ENCODE results near the gene LMLN. TPM values are rescaled to one million over a fixed set of nuclear protein-coding genes. Genes with fewer than 3 reads are reported as not detected.

LMLN gene, protein sequence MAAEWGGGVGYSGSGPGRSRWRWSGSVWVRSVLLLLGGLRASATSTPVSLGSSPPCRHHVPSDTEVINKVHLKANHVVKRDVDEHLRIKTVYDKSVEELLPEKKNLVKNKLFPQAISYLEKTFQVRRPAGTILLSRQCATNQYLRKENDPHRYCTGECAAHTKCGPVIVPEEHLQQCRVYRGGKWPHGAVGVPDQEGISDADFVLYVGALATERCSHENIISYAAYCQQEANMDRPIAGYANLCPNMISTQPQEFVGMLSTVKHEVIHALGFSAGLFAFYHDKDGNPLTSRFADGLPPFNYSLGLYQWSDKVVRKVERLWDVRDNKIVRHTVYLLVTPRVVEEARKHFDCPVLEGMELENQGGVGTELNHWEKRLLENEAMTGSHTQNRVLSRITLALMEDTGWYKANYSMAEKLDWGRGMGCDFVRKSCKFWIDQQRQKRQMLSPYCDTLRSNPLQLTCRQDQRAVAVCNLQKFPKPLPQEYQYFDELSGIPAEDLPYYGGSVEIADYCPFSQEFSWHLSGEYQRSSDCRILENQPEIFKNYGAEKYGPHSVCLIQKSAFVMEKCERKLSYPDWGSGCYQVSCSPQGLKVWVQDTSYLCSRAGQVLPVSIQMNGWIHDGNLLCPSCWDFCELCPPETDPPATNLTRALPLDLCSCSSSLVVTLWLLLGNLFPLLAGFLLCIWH
- 1.7 to 2.9 TPM (median 2.2 TPM) in 5 replicates for total RNA-seq (2022; extraction: Qiagen RNA extraction; ENCODE audit: low read depth)

GRCh38 chr3:197959891-197960693 is at the start of gene LMLN:
TSS of gene LMLN (plus strand) at chr3:197960217. CDS start at chr3:197960246, 29 bp downstream.

GRCh38 chr3:197949778-197950676 is 10.0 kb upstream of the LMLN start, which contains the start of gene RPL35A:
TSS of gene RPL35A (plus strand) at chr3:197950190. CDS start at chr3:197950968, 778 bp downstream.

Other genes starting within 250 kb of the LMLN start
- gene RUBCN, start 223.3 kb upstream of the LMLN start, total RNA-seq (2022; extraction: Qiagen RNA extraction; ENCODE audit: low read depth) = 6.3 to 10.6 TPM (median 9.7 TPM) in 5 replicates
- 26.6 to 34.2 TPM (median 27.8 TPM) in 5 replicates for gene FYTTD1, start 210.3 kb upstream of the LMLN start, total RNA-seq (2022; extraction: Qiagen RNA extraction; ENCODE audit: low read depth)
- gene LRCH3, start 169.0 kb upstream of the LMLN start, total RNA-seq (2022; extraction: Qiagen RNA extraction; ENCODE audit: low read depth) = 8.7 to 17.6 TPM (median 15.8 TPM) in 5 replicates
- 908 to 1,407 TPM (median 1,056 TPM) in 5 replicates for gene RPL35A, start 10.0 kb upstream of the LMLN start, total RNA-seq (2022; extraction: Qiagen RNA extraction; ENCODE audit: low read depth)

Measured in A549 treated with ZK216348 at 1 μM for 4 hours (cell line).